Activated CD4-positive, CD25-positive, alpha-beta regulatory T cell treated with anti-CD3 and anti-CD28 coated beads, Interleukin-2, amount 50 U/mL, for 16 hours (primary cell): ENCODE measurements around the gene CASZ1.
A peak's percentile ranks its signal among the peaks of the same experiment; 100 is the strongest.

ENCODE experiments used
- DNase-seq: peaks from one replicate; pipeline ENCODE4 v3.0.0-alpha.2; 2020; ENCODE audit warnings: low read depth, low spot score

Gene CASZ1

GRCh38 chr1:10705953-10706352 lies 90.5 kb downstream of the CASZ1 start:
- no peak for DNase-seq

- no peak for DNase-seq
These were observed 92.0 kb downstream of the CASZ1 start for GRCh38 chr1:10704368-10704882.

GRCh38 chr1:10703702-10704101 lies 92.7 kb downstream of the CASZ1 start:
- DNase-seq = no peak

GRCh38 chr1:10701145-10701544 lies 95.3 kb downstream of the CASZ1 start:
- no peak for DNase-seq

- no peak for DNase-seq
These were observed 97.0 kb downstream of the CASZ1 start for GRCh38 chr1:10699470-10699835.

GRCh38 chr1:10698726-10699469 lies 97.5 kb downstream of the CASZ1 start:
- DNase-seq = no peak

GRCh38 chr1:10697621-10698160 lies 98.8 kb downstream of the CASZ1 start:
- no peak for DNase-seq

GRCh38 chr1:10696977-10697376 lies 99.5 kb downstream of the CASZ1 start:
- no peak for DNase-seq

- peak; percentile 57 for DNase-seq
These were observed 101.5 kb downstream of the CASZ1 start for GRCh38 chr1:10694633-10695627.

- peak; percentile 29 for DNase-seq
These were observed 102.2 kb downstream of the CASZ1 start for GRCh38 chr1:10694274-10694632.

GRCh38 chr1:10693497-10694273 lies 102.8 kb downstream of the CASZ1 start:
- no peak for DNase-seq

GRCh38 chr1:10693152-10693496 lies 103.3 kb downstream of the CASZ1 start:
- no peak for DNase-seq

GRCh38 chr1:10692401-10693021 lies 103.9 kb downstream of the CASZ1 start:
- peak; percentile 40 for DNase-seq

GRCh38 chr1:10691740-10692125 lies 104.7 kb downstream of the CASZ1 start:
- DNase-seq = no peak

- no peak for DNase-seq
These were observed 105.2 kb downstream of the CASZ1 start for GRCh38 chr1:10691075-10691739.

GRCh38 chr1:10690484-10690883 lies 106.0 kb downstream of the CASZ1 start:
- DNase-seq = no peak

GRCh38 chr1:10688409-10688786 lies 108.0 kb downstream of the CASZ1 start:
- DNase-seq = no peak

- no peak for DNase-seq
These were observed 108.6 kb downstream of the CASZ1 start for GRCh38 chr1:10687782-10688408.

- DNase-seq = no peak
These were observed 109.2 kb downstream of the CASZ1 start for GRCh38 chr1:10687251-10687651.

GRCh38 chr1:10686404-10687040 lies 109.9 kb downstream of the CASZ1 start:
- DNase-seq = no peak
